K562 (cell line): ENCODE data around the gene HSPB7. TPM values are rescaled to one million over a fixed set of nuclear protein-coding genes. Genes with fewer than 3 reads are reported as not detected.
A peak's percentile ranks its signal among the peaks of the same experiment; 100 is the strongest.

Source experiments
- ATAC-seq: fragments of 200-7000 bp; cut with Tn5 transposase; 3 replicates; pipeline ENCODE4 v1.9.1; 2020; ENCODE audit warnings: moderate library complexity
- BruUV-seq: library from RNA; stranded (reverse); fragments of 400-500 nt; replicated peaks from 2 replicates; lab custom pipeline; 2021; lab: Mats Ljungman, UMichigan
- CTCF ChIA-PET: fragments of 300-600 bp; formaldehyde crosslinking; extraction: SDS; loops from one replicate; lab custom pipeline; 2021; ENCODE audit warnings: low intra/inter-chr PET ratio; lab: Yijun Ruan, JAX
- POLR2A ChIA-PET: fragments of 300-600, 350-650 bp; sonication (Branson Sonifier 250); formaldehyde crosslinking; extraction: SDS; loops from one replicate; lab custom pipeline; 2021; ENCODE audit warnings: antibody characterized with exemption, inconsistent platforms; lab: Yijun Ruan, JAX
- DNase-seq, 4 experiments: peaks; one replicate each; pipeline versions ENCODE4 v3.0.0 to v3.0.0-alpha.2; 2011 to 2018; ENCODE audit warnings: low spot score in 3 of 4, mixed read lengths in 3 of 4; ENCODE audit errors: extremely low read depth in 1 of 4
- FAIRE-seq: peaks from 2 replicates; lab custom pipeline; 2011; peaks lifted over from hg19 to GRCh38; lab: Jason Lieb, UNC
- H2AFZ ChIP-seq: 2 replicates; pipeline ENCODE4 v1.6.0; 2011; ENCODE audit warnings: low read depth, low read length, control low read depth, inconsistent platforms
- H3K27ac ChIP-seq: fragments of 200-600 bp; 3 replicates; pipeline ENCODE4 v1.8.0; 2011; ENCODE audit warnings: low read depth, mild to moderate bottlenecking, control low read depth, inconsistent platforms, low read length, moderate library complexity, mixed read lengths; ENCODE audit errors: extremely low read depth
- H3K27me3 ChIP-seq, 2 experiments: fragments of 300-600 bp in 1 of 2; 2 replicates in 1 of 2; 3 replicates in 1 of 2; pipeline versions ENCODE4 v1.6.0 to v1.8.0; 2011; ENCODE audit warnings: inconsistent platforms in 2 of 2, low read length in 2 of 2, mild to moderate bottlenecking in 1 of 2, mixed read lengths in 1 of 2, moderate library complexity in 1 of 2; ENCODE audit not compliant: control insufficient read depth in 2 of 2, insufficient read depth in 2 of 2
- H3K36me3 ChIP-seq: fragments of 300-600 bp; 3 replicates; pipeline ENCODE4 v1.8.0; 2011; ENCODE audit warnings: mild to moderate bottlenecking, low read length, inconsistent platforms; ENCODE audit not compliant: control insufficient read depth, insufficient read depth
- H3K4me1 ChIP-seq, 2 experiments: fragments of 200-600 bp in 1 of 2; replicated peaks in 1 of 2; 2 replicates in 1 of 2; 3 replicates in 1 of 2; pipeline versions ENCODE4 v1.5.1 to v1.8.0; 2011; ENCODE audit warnings: inconsistent platforms in 2 of 2, low read length in 2 of 2, mild to moderate bottlenecking in 1 of 2, mixed read lengths in 1 of 2, moderate library complexity in 1 of 2; ENCODE audit not compliant: control insufficient read depth in 2 of 2, insufficient read depth in 2 of 2
- H3K4me2 ChIP-seq: 2 replicates; pipeline ENCODE4 v1.6.1; 2011; ENCODE audit warnings: low read length, control low read depth, inconsistent platforms, mixed read lengths; ENCODE audit not compliant: insufficient read depth
- H3K4me3 ChIP-seq: fragments of 200-600 bp; sonication (generic), shearing (Covaris generic); 2 replicates; pipeline ENCODE4 v1.5.1; 2016; ENCODE audit warnings: control low read depth, inconsistent platforms
- H3K79me2 ChIP-seq: fragments of 200-600 bp; 3 replicates; pipeline ENCODE4 v1.8.0; 2011; ENCODE audit warnings: low read length, inconsistent platforms; ENCODE audit not compliant: control insufficient read depth, insufficient read depth
- H3K9ac ChIP-seq, 2 experiments: 2 replicates each; pipeline versions ENCODE4 v1.6.0 to v1.6.1; 2011; ENCODE audit warnings: low read depth in 2 of 2, low read length in 2 of 2, control low read depth in 1 of 2, inconsistent platforms in 1 of 2, mild to moderate bottlenecking in 1 of 2, mixed read lengths in 1 of 2; ENCODE audit not compliant: insufficient read depth in 1 of 2
- H3K9me1 ChIP-seq: one replicate; pipeline ENCODE4 v1.6.0; 2011; ENCODE audit warnings: inconsistent platforms, mild to moderate bottlenecking, low read length, moderate library complexity; ENCODE audit not compliant: control insufficient read depth, insufficient read depth
- H3K9me3 ChIP-seq: replicated peaks from 2 replicates; pipeline ENCODE4 v1.5.1; 2011; ENCODE audit warnings: low read depth, low read length, inconsistent platforms; ENCODE audit not compliant: control insufficient read depth, insufficient read depth
- H4K20me1 ChIP-seq: replicated peaks from 2 replicates; pipeline ENCODE4 v1.6.1; 2011; ENCODE audit warnings: low read length, inconsistent platforms, mixed read lengths; ENCODE audit not compliant: control insufficient read depth, insufficient read depth
- GTF2F1 ChIP-seq: IDR thresholded peaks from 2 replicates; pipeline ENCODE4 v1.6.1; 2011; ENCODE audit warnings: low read depth, low read length, improper control_type of control experiment
- HDAC2 ChIP-seq: fragments of 450-650 bp; IDR thresholded peaks from 2 replicates; pipeline ENCODE4 v1.6.1; 2016; ENCODE audit warnings: mild to moderate bottlenecking
- JUNB ChIP-seq: fragments of 450-650 bp; formaldehyde crosslinking; conservative IDR thresholded peaks from 2 replicates; pipeline ENCODE4 v1.4.0; 2020; ENCODE audit warnings: mild to moderate bottlenecking
- LEF1 ChIP-seq: fragments of 450-650 bp; IDR thresholded peaks from 2 replicates; pipeline ENCODE4 v1.6.1; 2016; ENCODE audit warnings: mild to moderate bottlenecking
- NCOA2 ChIP-seq, 2 experiments: fragments of 450-650 bp; IDR thresholded peaks; 2 replicates each; pipeline ENCODE4 v1.6.1; 2018; ENCODE audit warnings: mild to moderate bottlenecking in 2 of 2, moderate library complexity in 1 of 2; ENCODE audit not compliant: partially characterized antibody in 2 of 2
- NFE2L1 ChIP-seq: fragments of 450-650 bp; IDR thresholded peaks from 2 replicates; pipeline ENCODE4 v1.6.1; 2016; ENCODE audit warnings: missing genetic modification characterization, low read depth, mild to moderate bottlenecking, missing compliant biosample characterization, moderate library complexity, borderline replicate concordance
- NR2C2 ChIP-seq, 2 experiments: fragments of 200-800 bp in 1 of 2; sonication (Bioruptor generic) in 1 of 2; sonication (generic) in 1 of 2; formaldehyde crosslinking in 1 of 2; IDR thresholded peaks; 2 replicates each; pipeline versions ENCODE4 v1.6.1 to v1.8.0; 2016 to 2022; ENCODE audit warnings: mild to moderate bottlenecking in 1 of 2, missing compliant biosample characterization in 1 of 2, missing genetic modification characterization in 1 of 2, missing genetic modification reagents in 1 of 2
- PHB ChIP-seq: fragments of 250-450 bp; sonication (Bioruptor Pico); IDR thresholded peaks from 2 replicates; pipeline ENCODE4 v1.5.0; 2021
- PHB2 ChIP-seq: fragments of 450-650 bp; IDR thresholded peaks from 2 replicates; pipeline ENCODE4 v1.6.1; 2017; ENCODE audit warnings: low read depth
- POLR2AphosphoS5 ChIP-seq: IDR thresholded peaks from 2 replicates; pipeline ENCODE4 v1.6.1; 2011; ENCODE audit warnings: mild to moderate bottlenecking, low read depth, low read length, moderate library complexity; ENCODE audit not compliant: control insufficient read depth, insufficient read depth
- SIN3B ChIP-seq: fragments of 450-650 bp; IDR thresholded peaks from 2 replicates; pipeline ENCODE4 v1.6.1; 2017; ENCODE audit warnings: low read depth, mild to moderate bottlenecking, moderate library complexity
- SMARCA4 ChIP-seq: fragments of 450-650 bp; IDR thresholded peaks from 2 replicates; pipeline ENCODE4 v1.6.1; 2016
- SNAPC5 ChIP-seq: fragments of 250-450 bp; sonication (Bioruptor Pico); IDR thresholded peaks from 2 replicates; pipeline ENCODE4 v1.8.0; 2021; ENCODE audit warnings: moderate library complexity, mild to moderate bottlenecking, inconsistent platforms
- SUPT5H ChIP-seq: fragments of 450-650 bp; IDR thresholded peaks from 2 replicates; pipeline ENCODE4 v1.6.1; 2016
- THRB ChIP-seq: fragments of 450-650 bp; formaldehyde crosslinking; conservative IDR thresholded peaks from 2 replicates; pipeline ENCODE4 v1.4.0; 2022; ENCODE audit warnings: mild to moderate bottlenecking, missing genetic modification characterization
- ZNF121 ChIP-seq: sonication (generic); formaldehyde crosslinking; conservative IDR thresholded peaks from 2 replicates; pipeline ENCODE4 v1.8.0; 2022; ENCODE audit warnings: missing genetic modification reagents
- ZNF41 ChIP-seq: fragments of 250-450 bp; sonication (Bioruptor Pico); conservative IDR thresholded peaks from 2 replicates; pipeline ENCODE4 v1.4.0; 2020; ENCODE audit warnings: mild to moderate bottlenecking
- ZNF79 ChIP-seq: fragments of 250-450 bp; sonication (Bioruptor Pico); IDR thresholded peaks from 2 replicates; pipeline ENCODE4 v1.4.0; 2020; ENCODE audit warnings: low read depth, mild to moderate bottlenecking, moderate library complexity
- WGBS: fragments of 100-300 bp; shearing (Covaris generic); methylation state at CpG from one replicate; pipeline ENCODE4 v1.1.6; 2016; ENCODE audit warnings: low coverage, mixed read lengths; ENCODE audit not compliant: insufficient coverage; ENCODE audit errors: missing lambda C conversion rate; 5-methylcytosine and 5-hydroxymethylcytosine counted together
- in situ Hi-C: fragments of 300-500 bp; cut with MboI; formaldehyde crosslinking; loops from 4 replicates; pipeline ENCODE4 v1.15.0; 2018; ENCODE audit warnings: inconsistent platforms, mixed read lengths
- intact Hi-C: fragments of 100-400 bp; cut with micrococcal nuclease; formaldehyde crosslinking; loops from 2 replicates; pipeline ENCODE4 v1.14.2; 2022
- polyA plus RNA-seq, 8 experiments: library from polyadenylated mRNA; depleted of rRNA in 4 of 8; stranded (reverse) in 5 of 8; unstranded in 3 of 8; fragments of >200 nt; fragmentation: Nextera tagmentation in 2 of 8; fragmentation: Illumina TruSeq in 1 of 8; extraction: Ambion mirVana in 2 of 8; extraction: Trizol in 1 of 8; gene quantifications; 2 replicates each; pipeline versions ENCODE4 v1.2.1 to v1.2.3, GENCODE V29; 2011 to 2014; ENCODE audit warnings: inconsistent platforms in 1 of 8, missing spikeins in 1 of 8
- total RNA-seq, 7 experiments: library from RNA; depleted of rRNA in 6 of 7; stranded (reverse); fragments of >200 nt in 6 of 7; fragmentation: Illumina TruSeq in 2 of 7; extraction: Trizol in 2 of 7; gene quantifications; 2 replicates each; pipeline versions ENCODE4 v1.2.1 to v1.2.3, GENCODE V29; 2011 to 2021; ENCODE audit warnings: low replicate concordance in 1 of 7
- TF ChIP-seq, protein P1 (sequence below): fragments of 250-450 bp; sonication (Bioruptor Pico); IDR thresholded peaks from 2 replicates; pipeline ENCODE4 v1.9.0; 2021; ENCODE audit warnings: mild to moderate bottlenecking
- TF ChIP-seq, protein P2 (sequence below): fragments of 450-650 bp; IDR thresholded peaks from 2 replicates; pipeline ENCODE4 v1.6.1; 2016; ENCODE audit warnings: borderline replicate concordance

Gene HSPB7
- total and polyA plus RNA-seq, 9 of the 15 experiments (the other 6 are each of a cell fraction or from before 2014, with no cell fraction given): 0.05 to 0.19 (median 0.07) TPM; not detected in 6

DNA sequence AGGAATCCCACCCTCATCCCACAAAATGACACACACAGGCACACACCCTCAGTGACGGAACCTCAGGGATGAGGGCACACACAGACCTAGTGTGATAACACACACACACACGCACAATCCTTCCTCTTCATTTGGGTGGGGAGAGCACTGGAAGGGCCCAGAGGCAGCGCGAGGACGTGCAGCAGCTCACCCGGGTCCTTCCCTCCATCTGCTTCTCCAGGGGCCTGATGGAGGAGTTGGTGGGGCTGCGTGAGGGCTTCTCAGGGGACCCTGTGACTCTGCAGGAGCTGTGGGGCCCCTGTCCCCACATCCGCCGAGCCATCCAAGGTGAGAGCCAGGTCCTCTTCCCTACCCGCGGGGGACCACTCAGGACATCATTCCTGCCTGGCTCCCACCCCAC is 4.5 kb upstream of the HSPB7 start (continued):
- TF ChIP-seq POLR2AphosphoS5 (no peak), THRB (no peak), NCOA2 (IDR thresholded peaks at IDR 0.05; ENCODE audit: partially characterized antibody in 2 of 2) (no peak), PHB (CRISPR knock-in tag) (no peak), ZNF121 (CRISPR knock-in tag) (no peak)
- TF ChIP-seq, protein P1, sequence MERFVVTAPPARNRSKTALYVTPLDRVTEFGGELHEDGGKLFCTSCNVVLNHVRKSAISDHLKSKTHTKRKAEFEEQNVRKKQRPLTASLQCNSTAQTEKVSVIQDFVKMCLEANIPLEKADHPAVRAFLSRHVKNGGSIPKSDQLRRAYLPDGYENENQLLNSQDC: no peak

- 10% methylated on average over 6 of the region's 6 CpGs for WGBS
- no peak for DNase-seq
- in situ Hi-C loops (no loop called here), intact Hi-C loops (no loop called here)
- H2AFZ ChIP-seq: 0 out of 2 replicates have a peak within 1 kb of the TSS, but pooled peaks have one; percentile 28
- H3K79me2 ChIP-seq: no peaks in the 10 kb centered on the region
- peak within 1 kb of the TSS in 1 of 2 experiments; percentile 78; a peak in 1 of 4 replicates for H3K9ac ChIP-seq
- peaks cover 7 to 37% of the 10 kb centered on the region in 2 experiments; a peak in 3 of 5 replicates for H3K27me3 ChIP-seq
- ATAC-seq: no peak
- BruUV-seq: no TSS peak
- FAIRE-seq: no peak
- no peak within 1 kb of the TSS for H3K4me2 ChIP-seq
- POLR2A ChIA-PET: interaction anchor here (0.6 to 1.7 kb wide), 2 partner anchors 9 to 127 kb away, joined by 3 to 7 read pairs; no protein-coding TSS in a partner anchor
- H4K20me1 ChIP-seq: no peaks in the 10 kb centered on the region
- CTCF ChIA-PET: no interaction called here
- no peak within 1 kb of the TSS for H3K4me3 ChIP-seq
- peaks cover 0 to 49% of the 10 kb centered on the region in 2 experiments; a peak in 3 of 5 replicates for H3K4me1 ChIP-seq
- no peak within 1 kb of the TSS for H3K27ac ChIP-seq
- H3K36me3 ChIP-seq: no peaks in the 10 kb centered on the region
- no peak for TF ChIP-seq NR2C2 (CRISPR knock-in tag; IDR thresholded peaks at IDR 0.05)
- TF ChIP-seq NR2C2 (tag; IDR thresholded peaks at IDR 0.05): no peak
- TF ChIP-seq SIN3B: no peak
- no peak for TF ChIP-seq LEF1
- no peak for TF ChIP-seq JUNB (CRISPR knock-in tag)
- TF ChIP-seq ZNF79: no peak
- TF ChIP-seq SNAPC5 (CRISPR knock-in tag): no peak
- no peak for TF ChIP-seq HDAC2
- TF ChIP-seq GTF2F1: no peak
- no peak for TF ChIP-seq SMARCA4
- TF ChIP-seq NFE2L1 (tag): no peak
- TF ChIP-seq ZNF41 (CRISPR knock-in tag): no peak
- TF ChIP-seq SUPT5H: no peak
- TF ChIP-seq PHB2: no peak
- TF ChIP-seq, protein P2, sequence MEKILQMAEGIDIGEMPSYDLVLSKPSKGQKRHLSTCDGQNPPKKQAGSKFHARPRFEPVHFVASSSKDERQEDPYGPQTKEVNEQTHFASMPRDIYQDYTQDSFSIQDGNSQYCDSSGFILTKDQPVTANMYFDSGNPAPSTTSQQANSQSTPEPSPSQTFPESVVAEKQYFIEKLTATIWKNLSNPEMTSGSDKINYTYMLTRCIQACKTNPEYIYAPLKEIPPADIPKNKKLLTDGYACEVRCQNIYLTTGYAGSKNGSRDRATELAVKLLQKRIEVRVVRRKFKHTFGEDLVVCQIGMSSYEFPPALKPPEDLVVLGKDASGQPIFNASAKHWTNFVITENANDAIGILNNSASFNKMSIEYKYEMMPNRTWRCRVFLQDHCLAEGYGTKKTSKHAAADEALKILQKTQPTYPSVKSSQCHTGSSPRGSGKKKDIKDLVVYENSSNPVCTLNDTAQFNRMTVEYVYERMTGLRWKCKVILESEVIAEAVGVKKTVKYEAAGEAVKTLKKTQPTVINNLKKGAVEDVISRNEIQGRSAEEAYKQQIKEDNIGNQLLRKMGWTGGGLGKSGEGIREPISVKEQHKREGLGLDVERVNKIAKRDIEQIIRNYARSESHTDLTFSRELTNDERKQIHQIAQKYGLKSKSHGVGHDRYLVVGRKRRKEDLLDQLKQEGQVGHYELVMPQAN: no peak
- no peaks in the 10 kb centered on the region for H3K9me3 ChIP-seq
- no peaks in the 10 kb centered on the region for H3K9me1 ChIP-seq
Measured at GRCh38 chr1:16021681-16022080, 3.8 kb upstream of the HSPB7 start, which contains the start of gene CLCNKA. Gene CLCNKA (plus strand): TSS chr1:16022036. CDS start chr1:16022620, 584 bp downstream.
